Stimulated activated CD4-positive, alpha-beta T cell treated with anti-CD3 and anti-CD28 coated beads, TNF-alpha, amount 100 ng/mL, for 1 hour (primary cell): ENCODE results near the gene OVAAL.

ENCODE experiments used
- DNase-seq, 3 donors: peaks; one replicate each; pipeline ENCODE4 v3.0.0-alpha.2; 2020; ENCODE audit warnings: low read depth in 3 of 3, low spot score in 1 of 3

The OVAAL gene

GRCh38 chr1:180571060-180571831 lies 12.5 kb downstream of the OVAAL start:
- no peak for DNase-seq

- no peak for DNase-seq
Observed at GRCh38 chr1:180571832-180572636, 13.3 kb downstream of the OVAAL start.

- no peak for DNase-seq
Observed at GRCh38 chr1:180572760-180573159, 14.0 kb downstream of the OVAAL start.

GRCh38 chr1:180574031-180574713 lies 15.4 kb downstream of the OVAAL start:
- DNase-seq = no peak

- DNase-seq = no peak
Observed at GRCh38 chr1:180577361-180577760, 18.6 kb downstream of the OVAAL start.

- DNase-seq = no peak
Observed at GRCh38 chr1:180579961-180580611, 21.3 kb downstream of the OVAAL start.

- DNase-seq = no peak
Observed at GRCh38 chr1:180581635-180582039, 22.9 kb downstream of the OVAAL start.

GRCh38 chr1:180584869-180585268 lies 26.1 kb downstream of the OVAAL start:
- no peak for DNase-seq

- DNase-seq = no peak
Observed at GRCh38 chr1:180585994-180586359, 27.2 kb downstream of the OVAAL start.

GRCh38 chr1:180586671-180587155 lies 27.9 kb downstream of the OVAAL start:
- DNase-seq = no peak

GRCh38 chr1:180588121-180588520 lies 29.4 kb downstream of the OVAAL start:
- no peak for DNase-seq

- DNase-seq = no peak
Observed at GRCh38 chr1:180590889-180591288, 32.1 kb downstream of the OVAAL start.

GRCh38 chr1:180593382-180593781 lies 34.6 kb downstream of the OVAAL start:
- no peak for DNase-seq

- DNase-seq = no peak
Observed at GRCh38 chr1:180594723-180595122, 36.0 kb downstream of the OVAAL start.

- DNase-seq = no peak
Observed at GRCh38 chr1:180595966-180596365, 37.2 kb downstream of the OVAAL start.

- DNase-seq = no peak
Observed at GRCh38 chr1:180597520-180597919, 38.8 kb downstream of the OVAAL start.

- no peak for DNase-seq
Observed at GRCh38 chr1:180598333-180598974, 39.7 kb downstream of the OVAAL start.

- no peak for DNase-seq
Observed at GRCh38 chr1:180600343-180600742, 41.6 kb downstream of the OVAAL start.

GRCh38 chr1:180601512-180601911 lies 42.7 kb downstream of the OVAAL start:
- no peak for DNase-seq

GRCh38 chr1:180603223-180603849 lies 44.6 kb downstream of the OVAAL start:
- DNase-seq = no peak
